Stomach smooth muscle (tissue), 2 donors: ENCODE measurements around the gene IFNGR2.
"Not testable (repeated sequence)": the region's sequence is repeated elsewhere in the genome, so short reads cannot be mapped to it uniquely, and the experiment has no call there.

Source experiments
- H3K27ac ChIP-seq: one replicate; pipeline ENCODE4 v1.7.0; 2013; ENCODE audit warnings: mild to moderate bottlenecking, low read length, inconsistent platforms
- H3K27me3 ChIP-seq, 2 donors: one replicate each; pipeline ENCODE4 v1.7.0; 2013; ENCODE audit warnings: low read length in 2 of 2; ENCODE audit not compliant: insufficient read depth in 2 of 2, control insufficient read depth in 1 of 2
- H3K36me3 ChIP-seq, 2 donors: one replicate each; pipeline ENCODE4 v1.7.0; 2013; ENCODE audit warnings: low read length in 2 of 2; ENCODE audit not compliant: control insufficient read depth in 2 of 2, insufficient read depth in 2 of 2
- H3K4me1 ChIP-seq: one replicate; pipeline ENCODE4 v1.7.0; 2013; ENCODE audit warnings: low read length; ENCODE audit not compliant: control insufficient read depth, insufficient read depth
- H3K4me3 ChIP-seq, 2 donors: one replicate each; pipeline ENCODE4 v1.7.0; 2013; ENCODE audit warnings: low read length in 2 of 2
- H3K9ac ChIP-seq, 2 donors: one replicate each; pipeline ENCODE4 v1.7.0; 2013; ENCODE audit warnings: low read length in 2 of 2, mild to moderate bottlenecking in 1 of 2
- H3K9me3 ChIP-seq, 2 donors: one replicate each; pipeline ENCODE4 v1.7.0; 2013; ENCODE audit warnings: low read length in 2 of 2; ENCODE audit not compliant: control insufficient read depth in 2 of 2
- donor health status: healthy.
- donor health status: Pancreatic carcinoma.

Gene IFNGR2

GRCh38 chr21:33377221-33377920 lies 25.8 kb upstream of the IFNGR2 start:
- H3K36me3 ChIP-seq: no peaks in the 10 kb centered on the region
- no peak overlapping the region for H3K4me3 ChIP-seq
- no peaks in the 10 kb centered on the region for H3K9me3 ChIP-seq
- H3K27me3 ChIP-seq: peaks cover 2 to 3% of the 10 kb centered on the region in 2 donors
- H3K4me1 ChIP-seq: peaks cover 6% of the 10 kb centered on the region
- no peak overlapping the region for H3K27ac ChIP-seq
- H3K9ac ChIP-seq: no peak overlapping the region

- Histone ChIP-seq H3K27me3 (peaks cover 2 to 3% of the 10 kb centered on the region in 2 donors), H3K4me3 (no peak overlapping the region), H3K27ac (no peak overlapping the region), H3K36me3 (no peaks in the 10 kb centered on the region), H3K9ac (no peak overlapping the region), H3K4me1 (peaks cover 11% of the 10 kb centered on the region), H3K9me3 (no peaks in the 10 kb centered on the region)
Observed at GRCh38 chr21:33378081-33378480, 25.1 kb upstream of the IFNGR2 start.

GRCh38 chr21:33379934-33380333 lies 23.3 kb upstream of the IFNGR2 start:
- peak overlapping the region in 1 of 2 donors; percentile 45 for H3K9ac ChIP-seq
- peaks cover 16% of the 10 kb centered on the region for H3K4me1 ChIP-seq

GRCh38 chr21:33380483-33380998 lies 22.7 kb upstream of the IFNGR2 start:
- Histone ChIP-seq H3K27me3 (peaks cover 0 to 2% of the 10 kb centered on the region in 2 donors), H3K36me3 (no peaks in the 10 kb centered on the region), H3K9ac (peak overlapping the region in 1 of 2 donors; percentile 45), H3K27ac (no peak overlapping the region), H3K4me3 (peak overlapping the region; percentile 29 to 40), H3K9me3 (no peaks in the 10 kb centered on the region), H3K4me1 (peaks cover 16% of the 10 kb centered on the region)

More at GRCh38 chr21:33379934-33380333, 23.3 kb upstream of the IFNGR2 start:
- not testable (repeated sequence) for H3K36me3 ChIP-seq, H3K9me3 ChIP-seq, H3K27ac ChIP-seq, H3K27me3 ChIP-seq
- H3K4me3 ChIP-seq: peak overlapping the region in 1 of 2 donors; percentile 40

GRCh38 chr21:33381381-33381780 lies 21.8 kb upstream of the IFNGR2 start:
- H3K4me3 ChIP-seq, H3K27ac ChIP-seq, H3K27me3 ChIP-seq, H3K36me3 ChIP-seq, H3K9ac ChIP-seq, H3K9me3 ChIP-seq: not testable (repeated sequence)
- peaks cover 16% of the 10 kb centered on the region for H3K4me1 ChIP-seq

- H3K36me3 ChIP-seq: no peaks in the 10 kb centered on the region
- H3K4me1 ChIP-seq: peaks cover 16% of the 10 kb centered on the region
- H3K9me3 ChIP-seq: no peaks in the 10 kb centered on the region
- peak overlapping the region in 1 of 2 donors; percentile 22 for H3K4me3 ChIP-seq
- peak overlapping the region in 1 of 2 donors; percentile 29 for H3K9ac ChIP-seq
- H3K27me3 ChIP-seq: no peaks in the 10 kb centered on the region
- no peak overlapping the region for H3K27ac ChIP-seq
Observed at GRCh38 chr21:33383056-33383888, 19.9 kb upstream of the IFNGR2 start.

- H3K4me3 ChIP-seq: no peak overlapping the region
- H3K27ac ChIP-seq: no peak overlapping the region
- no peaks in the 10 kb centered on the region for H3K36me3 ChIP-seq
- peaks cover 16% of the 10 kb centered on the region for H3K4me1 ChIP-seq
- H3K9me3 ChIP-seq: no peaks in the 10 kb centered on the region
- peaks cover 0 to under 1% of the 10 kb centered on the region in 2 donors for H3K27me3 ChIP-seq
- H3K9ac ChIP-seq: no peak overlapping the region
Observed at GRCh38 chr21:33384841-33385331, 18.3 kb upstream of the IFNGR2 start.

GRCh38 chr21:33386222-33386784 lies 16.9 kb upstream of the IFNGR2 start:
- Histone ChIP-seq H3K36me3 (no peaks in the 10 kb centered on the region), H3K27ac (no peak overlapping the region), H3K9ac (no peak overlapping the region), H3K4me3 (no peak overlapping the region), H3K27me3 (peaks cover 0 to 4% of the 10 kb centered on the region in 2 donors), H3K4me1 (peaks cover 10% of the 10 kb centered on the region), H3K9me3 (no peaks in the 10 kb centered on the region)

- Histone ChIP-seq H3K36me3 (no peaks in the 10 kb centered on the region), H3K4me1 (peaks cover 10% of the 10 kb centered on the region), H3K9me3 (no peaks in the 10 kb centered on the region), H3K27ac (no peak overlapping the region), H3K4me3 (no peak overlapping the region), H3K9ac (no peak overlapping the region), H3K27me3 (peaks cover 0 to 4% of the 10 kb centered on the region in 2 donors)
Observed at GRCh38 chr21:33387294-33387693, 15.9 kb upstream of the IFNGR2 start.

GRCh38 chr21:33388188-33388587 lies 15.0 kb upstream of the IFNGR2 start:
- Histone ChIP-seq H3K4me3 (no peak overlapping the region), H3K4me1 (peaks cover 3% of the 10 kb centered on the region), H3K27ac (no peak overlapping the region), H3K36me3 (no peaks in the 10 kb centered on the region), H3K27me3 (peaks cover 0 to 4% of the 10 kb centered on the region in 2 donors), H3K9ac (no peak overlapping the region), H3K9me3 (no peaks in the 10 kb centered on the region)
